NCI-H2196 treated with DMSO at 0.1 percent for 48 hours (cell line): ENCODE measurements around the gene NUFIP2.
"Not testable (repeated sequence)": the region's sequence is repeated elsewhere in the genome, so short reads cannot be mapped to it uniquely, and the experiment has no call there.

ENCODE experiments used
- DNase-seq: peaks from one replicate; lab custom pipeline; 2025; ENCODE audit not compliant: unreplicated experiment; lab: John Stamatoyannopoulos, UW

NUFIP2 gene

DNA sequence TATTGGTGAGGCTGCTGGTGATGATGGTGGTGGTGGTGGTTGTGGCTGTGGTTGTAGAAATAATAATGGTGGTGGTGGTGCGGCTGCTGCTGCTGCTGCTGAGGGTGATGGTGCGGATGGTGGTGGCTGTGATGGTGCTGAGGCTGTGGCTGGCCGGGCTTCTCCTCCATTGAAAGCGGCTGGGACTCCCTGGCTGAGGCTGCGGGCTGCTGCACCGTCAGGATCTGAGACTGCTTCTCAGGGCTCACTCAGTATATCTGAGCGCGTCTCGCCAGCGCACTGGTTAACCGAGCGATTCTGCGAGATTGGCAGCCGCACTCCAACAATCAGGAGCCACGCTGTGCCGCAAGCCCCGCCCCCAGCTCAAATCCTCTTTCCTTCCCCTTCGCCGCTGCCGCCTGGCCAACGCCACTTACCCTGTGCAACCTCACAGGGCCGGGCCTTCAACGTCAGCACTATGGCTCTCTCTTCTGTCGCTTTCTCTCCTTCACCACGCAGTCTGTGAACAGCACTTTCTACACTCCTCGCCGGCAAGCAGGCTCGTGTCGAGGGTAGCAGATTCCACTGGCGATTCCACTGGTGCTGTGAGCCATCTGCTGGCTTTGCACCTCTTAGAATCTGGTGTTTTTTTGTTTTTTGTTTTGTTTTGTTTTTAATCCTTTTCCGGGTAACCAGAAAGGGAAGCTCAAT lies at the start of gene NUFIP2:
NUFIP2 (minus strand) TSS at position 259 of the 690 bp plus-strand sequence; CDS start at position 170, 89 bp downstream.
- peak; percentile 77 for DNase-seq

DNA sequence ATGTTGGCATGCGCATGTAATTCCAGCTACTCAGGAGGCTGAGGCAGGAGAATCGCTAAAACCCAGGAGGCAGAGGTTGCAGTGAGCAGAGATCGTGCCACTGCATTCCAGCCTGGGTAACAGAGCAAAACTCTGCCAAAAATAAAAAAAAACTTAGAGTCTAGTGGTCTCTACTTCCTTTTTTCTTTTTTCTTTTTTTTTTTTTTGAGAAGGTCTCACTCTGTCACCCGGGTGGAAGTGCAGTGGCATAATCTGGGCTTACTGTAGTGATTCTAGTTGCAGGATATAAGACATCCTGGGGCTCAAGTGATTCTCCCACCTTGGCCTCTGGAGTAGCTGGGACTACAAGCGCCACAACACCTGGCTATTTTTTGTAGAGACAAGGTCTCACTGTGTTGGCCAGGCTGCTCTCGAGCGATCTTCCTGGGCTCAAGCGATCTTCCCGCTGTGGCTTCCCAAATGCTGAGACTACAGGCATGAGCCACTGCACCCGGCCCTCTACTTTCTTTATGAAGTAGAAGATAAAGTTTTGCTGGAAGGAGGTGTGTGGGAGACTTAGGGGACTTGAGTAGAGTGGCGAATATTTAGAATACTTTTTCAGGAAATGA lies 48.3 kb upstream of the NUFIP2 start:
- DNase-seq: no peak

- DNase-seq: no peak
These were observed 47.8 kb upstream of the NUFIP2 start for GRCh38 chr17:29341726-29342125.

GRCh38 chr17:29339016-29339415 lies 45.1 kb upstream of the NUFIP2 start:
- not testable (repeated sequence) for DNase-seq

- no peak for DNase-seq
These were observed 37.7 kb upstream of the NUFIP2 start for GRCh38 chr17:29331708-29332085.

GRCh38 chr17:29331075-29331707 lies 37.2 kb upstream of the NUFIP2 start:
- no peak for DNase-seq

- DNase-seq: no peak
These were observed 33.5 kb upstream of the NUFIP2 start for GRCh38 chr17:29327412-29327811.

- DNase-seq: no peak
These were observed 32.3 kb upstream of the NUFIP2 start for GRCh38 chr17:29326023-29326813.

DNA sequence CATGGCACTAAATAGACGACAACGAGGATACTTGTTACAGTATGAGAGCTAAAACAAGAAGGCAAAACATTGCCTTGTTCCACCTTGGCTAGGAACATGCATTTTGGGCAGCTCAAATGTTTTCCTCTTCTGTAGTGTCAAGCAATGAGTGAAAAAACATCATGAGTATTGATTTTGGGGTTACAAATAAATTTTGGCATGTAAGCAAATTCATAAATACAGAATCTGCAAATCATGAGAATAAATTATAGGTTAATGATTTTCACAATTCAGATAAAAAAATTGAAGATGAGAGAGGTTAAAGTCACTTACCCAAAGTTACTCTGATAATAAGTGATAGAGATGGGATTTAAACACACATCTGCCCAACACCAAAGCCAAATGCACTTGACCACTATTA lies 28.4 kb upstream of the NUFIP2 start:
- no peak for DNase-seq

GRCh38 chr17:29303386-29303785 lies 9.4 kb upstream of the NUFIP2 start:
- DNase-seq: no peak

DNA sequence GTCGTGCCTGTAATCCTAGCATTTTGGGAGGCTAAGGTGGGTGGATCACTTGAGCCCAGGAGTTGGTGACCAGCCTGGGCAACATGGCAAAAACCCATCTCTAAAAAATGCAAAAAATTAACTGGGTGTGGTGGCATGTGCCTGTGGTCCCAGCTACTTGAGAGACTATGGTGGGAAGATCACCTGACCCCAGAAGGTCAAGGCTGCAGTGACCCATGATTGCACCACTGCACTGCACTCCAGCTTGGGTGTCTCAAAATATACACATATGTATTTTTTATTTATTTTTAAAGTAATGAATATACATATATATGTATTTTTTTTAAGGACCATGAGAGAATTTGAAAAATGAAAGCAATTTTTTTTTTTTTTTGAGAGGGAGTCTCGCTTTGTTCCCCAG lies 5.1 kb upstream of the NUFIP2 start:
- DNase-seq: no peak

- no peak for DNase-seq
These were observed 1.5 kb upstream of the NUFIP2 start for GRCh38 chr17:29295420-29295819.

DNA sequence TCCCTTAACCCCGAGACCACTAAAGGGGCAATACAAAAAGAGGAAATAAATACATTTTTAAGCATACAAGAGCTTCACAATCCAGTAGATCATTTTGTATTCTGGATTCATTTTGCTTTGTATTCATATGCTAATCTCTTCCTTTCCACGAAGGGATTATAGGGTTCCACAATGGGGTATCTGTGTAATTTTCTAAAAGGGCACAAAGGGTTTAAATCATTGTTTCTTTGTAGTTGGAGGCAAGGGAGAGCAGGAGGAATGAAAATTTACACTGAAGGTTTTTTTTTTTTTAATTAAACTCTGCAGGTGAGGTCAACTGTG lies 592 bp upstream of the NUFIP2 start:
- DNase-seq: no peak

- no peak for DNase-seq
These were observed 707 bp downstream of the NUFIP2 start for GRCh38 chr17:29292992-29293889.

DNA sequence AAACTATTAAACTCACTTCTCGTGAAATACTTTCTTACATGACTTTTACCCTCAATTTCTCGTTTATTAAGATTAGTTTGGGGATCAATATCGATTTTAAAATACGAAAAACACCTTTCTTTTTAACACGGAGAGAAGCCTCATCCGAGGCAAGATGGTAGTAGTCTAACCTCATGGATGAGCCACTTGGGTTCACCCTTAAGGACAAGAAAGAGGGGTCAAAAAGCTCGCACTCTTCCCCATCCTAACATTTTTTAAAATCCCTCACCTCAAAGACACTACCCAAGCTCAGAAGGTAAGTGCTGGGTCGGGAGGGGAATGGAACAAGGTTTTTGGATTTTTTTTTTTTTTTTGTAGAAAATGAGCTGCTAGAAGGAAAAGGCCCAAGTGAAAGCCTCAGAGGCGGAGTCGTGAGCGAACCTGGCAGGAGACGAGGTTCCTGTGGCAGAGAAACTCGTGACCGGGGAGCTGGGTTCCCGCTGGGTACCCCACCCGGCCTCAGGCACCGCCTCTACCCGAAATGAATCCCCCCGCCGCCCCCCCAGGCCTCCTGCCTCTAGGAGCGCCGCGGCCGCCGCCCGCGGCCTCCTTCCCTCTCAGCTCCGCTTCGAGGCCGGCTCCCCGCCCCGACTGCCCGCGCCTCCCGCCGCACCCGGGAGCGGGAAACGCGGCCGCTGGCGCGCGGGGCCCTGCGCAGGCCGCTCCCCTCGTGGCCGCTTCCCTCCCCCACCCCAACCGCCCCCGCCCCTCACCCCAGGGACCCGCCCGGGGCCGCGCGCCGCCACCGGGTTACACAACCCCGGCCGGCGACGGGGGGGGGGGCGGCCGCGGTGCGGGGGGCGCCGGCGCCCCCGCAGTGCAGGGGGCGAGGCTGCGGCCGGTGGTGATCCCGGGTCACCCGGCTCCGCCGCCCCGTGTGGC lies 1.6 kb downstream of the NUFIP2 start:
- no peak for DNase-seq

- peak; percentile 1 for DNase-seq
These were observed 2.7 kb downstream of the NUFIP2 start for GRCh38 chr17:29291163-29291752.

DNA sequence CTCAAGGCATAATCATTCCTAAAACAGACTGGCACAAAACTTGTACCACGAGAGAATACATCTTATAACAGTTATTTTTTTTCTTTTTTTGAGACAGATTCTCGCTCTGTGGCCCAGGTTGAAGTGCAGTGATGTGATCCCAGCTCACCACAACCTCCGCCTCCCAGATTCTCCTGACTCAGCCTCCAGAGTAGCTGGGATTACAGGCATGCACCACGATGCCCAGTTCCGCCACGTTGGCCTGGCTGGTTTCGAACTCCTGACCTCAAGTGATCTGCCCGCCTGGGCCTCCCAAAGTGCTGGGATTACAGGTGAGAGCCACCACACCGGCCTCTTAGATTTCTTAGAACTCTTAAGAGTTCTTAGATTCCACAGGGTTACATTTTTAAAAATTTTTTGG lies 4.1 kb downstream of the NUFIP2 start:
- DNase-seq: no peak

- DNase-seq: no peak
These were observed 10.0 kb downstream of the NUFIP2 start for GRCh38 chr17:29283961-29284360.

DNA sequence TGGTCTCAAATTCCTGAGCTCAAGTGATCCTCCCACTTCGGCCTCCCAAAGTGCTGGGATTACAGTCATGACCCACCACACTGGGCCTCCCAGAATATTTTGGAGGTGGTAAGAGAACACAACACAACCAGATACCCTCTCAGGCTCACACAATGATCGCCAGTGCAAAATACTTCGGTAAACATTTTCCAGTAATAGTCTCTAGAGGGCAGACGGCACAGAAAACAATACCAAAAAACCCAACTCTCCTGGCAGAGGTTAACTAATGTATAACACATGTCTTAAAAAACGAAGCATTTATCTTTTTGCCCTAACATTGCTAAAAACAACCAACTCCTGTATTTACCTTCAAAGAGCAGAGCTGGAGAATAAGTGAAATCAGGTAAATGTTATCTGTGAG lies 10.5 kb downstream of the NUFIP2 start:
- DNase-seq: no peak
